Breast epithelium (tissue), 4 donors: ENCODE measurements around the gene USP1. TPM values are rescaled to one million over a fixed set of nuclear protein-coding genes. Genes with fewer than 3 reads are reported as not detected.

Experiments used
- DNase-seq, 2 donors: peaks; one replicate each; pipeline ENCODE4 v3.0.0-alpha.2; 2019; ENCODE audit warnings: low spot score in 2 of 2
- H3K27ac ChIP-seq, 2 donors: fragments of 200-600 bp; sonication (generic) in 1 of 2; one replicate each; pipeline ENCODE4 v1.5.1; 2016 to 2019; ENCODE audit warnings: mild to moderate bottlenecking in 1 of 2
- H3K27me3 ChIP-seq, 2 donors: fragments of 200-600 bp; sonication (generic) in 1 of 2; one replicate each; pipeline versions ENCODE4 v1.5.1 to v1.6.0; 2017 to 2019; ENCODE audit warnings: control low read depth in 1 of 2, mild to moderate bottlenecking in 1 of 2
- H3K36me3 ChIP-seq: fragments of 200-600 bp; one replicate; pipeline ENCODE4 v1.5.1; 2019
- H3K4me1 ChIP-seq, 2 donors: fragments of 200-600 bp; sonication (generic); one replicate each; pipeline ENCODE4 v1.5.1; 2016 to 2019; ENCODE audit warnings: control low read depth in 1 of 2
- H3K4me3 ChIP-seq, 3 donors: fragments of 200-600 bp; sonication (generic); 1 replicate in 2 of 3; 2 replicates in 1 of 3; pipeline ENCODE4 v1.5.1; 2016 to 2019; ENCODE audit warnings: mild to moderate bottlenecking in 3 of 3, moderate library complexity in 2 of 3
- H3K9me3 ChIP-seq, 2 donors: fragments of 200-600 bp; sonication (generic) in 1 of 2; one replicate each; pipeline ENCODE4 v1.5.1; 2016 to 2019; ENCODE audit warnings: control low read depth in 1 of 2
- CTCF ChIP-seq, 3 donors: fragments of 450-650 bp; IDR thresholded peaks; one replicate each; pipeline ENCODE4 v1.5.1; 2016 to 2017; ENCODE audit warnings: antibody characterized with exemption in 3 of 3, mild to moderate bottlenecking in 3 of 3, moderate library complexity in 3 of 3
- POLR2A ChIP-seq: fragments of 450-650 bp; IDR thresholded peaks from one replicate; pipeline ENCODE4 v1.6.1; 2016; ENCODE audit warnings: antibody characterized with exemption, mild to moderate bottlenecking, moderate library complexity
- POLR2AphosphoS5 ChIP-seq, 3 donors: sonication (generic); formaldehyde crosslinking; IDR thresholded peaks; one replicate each; pipeline ENCODE4 v1.6.1; 2017; ENCODE audit warnings: antibody characterized with exemption in 3 of 3
- intact Hi-C: fragments of 100-400 bp; cut with DNase I; formaldehyde crosslinking; loops from one replicate; pipeline ENCODE4 v1.15.1; 2023; ENCODE audit warnings: low total_unique reads
- total RNA-seq, 3 donors: library from RNA; depleted of rRNA; stranded (reverse); fragments of >200 nt; gene quantifications; one replicate each; pipeline ENCODE4 v1.1.0, GENCODE V29; 2016

The USP1 gene
- 10 to 100 TPM; 19.4 to 39.7 (median 29.8) TPM for total RNA-seq

- peak; percentile 98 to 99 for DNase-seq
- intact Hi-C loops, result no loop called here
- Histone ChIP-seq H3K36me3 (peaks cover 2% of the 10 kb centered on the region), H3K27me3 (no peaks in the 10 kb centered on the region), H3K4me1 (peaks cover 0 to 8% of the 10 kb centered on the region in 2 donors), H3K27ac (peak within 1 kb of the TSS; percentile 99), H3K4me3 (peak within 1 kb of the TSS; percentile 91 to 97 (median 93)), H3K9me3 (no peaks in the 10 kb centered on the region)
- peak in 2 of 3 donors; percentile 10 to 80 for TF ChIP-seq POLR2AphosphoS5 (IDR thresholded peaks at IDR 0.05)
- TF ChIP-seq POLR2A, result no peak
- peak in 2 of 3 donors; percentile 15 to 17 for TF ChIP-seq CTCF (IDR thresholded peaks at IDR 0.05)
These were observed at the start of gene USP1 for GRCh38 chr1:62436466-62437272. Gene USP1 (plus strand): TSS chr1:62437049. CDS start chr1:62439868, 2,819 bp downstream.

GRCh38 chr1:62389531-62389930 is 47.3 kb upstream of the USP1 start:
- H3K9me3 ChIP-seq, result no peaks in the 10 kb centered on the region
- intact Hi-C loops, result no loop called here
- no peaks in the 10 kb centered on the region for H3K27me3 ChIP-seq
- TF ChIP-seq POLR2AphosphoS5 (IDR thresholded peaks at IDR 0.05) (no peak), POLR2A (no peak), CTCF (IDR thresholded peaks at IDR 0.05) (no peak)
- DNase-seq, result no peak
- no peaks in the 10 kb centered on the region for H3K4me1 ChIP-seq
- H3K27ac ChIP-seq, result no peak overlapping the region
- H3K36me3 ChIP-seq, result no peaks in the 10 kb centered on the region
- no peak overlapping the region for H3K4me3 ChIP-seq

GRCh38 chr1:62390071-62390470 is 46.8 kb upstream of the USP1 start:
- Histone ChIP-seq H3K27me3 (no peaks in the 10 kb centered on the region), H3K36me3 (no peaks in the 10 kb centered on the region), H3K4me3 (no peak overlapping the region), H3K4me1 (no peaks in the 10 kb centered on the region), H3K9me3 (no peaks in the 10 kb centered on the region), H3K27ac (no peak overlapping the region)
- peak in 1 of 2 donors; percentile 39 for DNase-seq
- intact Hi-C loops, result no loop called here
- TF ChIP-seq POLR2A (no peak), POLR2AphosphoS5 (IDR thresholded peaks at IDR 0.05) (no peak), CTCF (IDR thresholded peaks at IDR 0.05) (no peak)

- Histone ChIP-seq H3K36me3 (no peaks in the 10 kb centered on the region), H3K27me3 (no peaks in the 10 kb centered on the region), H3K27ac (no peak overlapping the region), H3K4me3 (no peak overlapping the region), H3K4me1 (no peaks in the 10 kb centered on the region), H3K9me3 (no peaks in the 10 kb centered on the region)
- no peak for TF ChIP-seq CTCF (IDR thresholded peaks at IDR 0.05)
- TF ChIP-seq POLR2A, result no peak
- TF ChIP-seq POLR2AphosphoS5 (IDR thresholded peaks at IDR 0.05), result no peak
- intact Hi-C loops, result no loop called here
- no peak for DNase-seq
These were observed 45.4 kb upstream of the USP1 start for GRCh38 chr1:62391369-62391971.

- Histone ChIP-seq H3K27me3 (no peaks in the 10 kb centered on the region), H3K4me1 (no peaks in the 10 kb centered on the region), H3K27ac (no peak overlapping the region), H3K36me3 (no peaks in the 10 kb centered on the region), H3K4me3 (no peak overlapping the region), H3K9me3 (no peaks in the 10 kb centered on the region)
- no peak for TF ChIP-seq CTCF (IDR thresholded peaks at IDR 0.05)
- no peak for TF ChIP-seq POLR2AphosphoS5 (IDR thresholded peaks at IDR 0.05)
- TF ChIP-seq POLR2A, result no peak
- DNase-seq, result no peak
- intact Hi-C loops, result no loop called here
These were observed 43.9 kb upstream of the USP1 start for GRCh38 chr1:62392951-62393350.
